ENCODE results near the gene SPINT2.
"Not testable (repeated sequence)": the region's sequence is repeated elsewhere in the genome, so short reads cannot be mapped to it uniquely, and the experiment has no call there.

Gene SPINT2

DNA sequence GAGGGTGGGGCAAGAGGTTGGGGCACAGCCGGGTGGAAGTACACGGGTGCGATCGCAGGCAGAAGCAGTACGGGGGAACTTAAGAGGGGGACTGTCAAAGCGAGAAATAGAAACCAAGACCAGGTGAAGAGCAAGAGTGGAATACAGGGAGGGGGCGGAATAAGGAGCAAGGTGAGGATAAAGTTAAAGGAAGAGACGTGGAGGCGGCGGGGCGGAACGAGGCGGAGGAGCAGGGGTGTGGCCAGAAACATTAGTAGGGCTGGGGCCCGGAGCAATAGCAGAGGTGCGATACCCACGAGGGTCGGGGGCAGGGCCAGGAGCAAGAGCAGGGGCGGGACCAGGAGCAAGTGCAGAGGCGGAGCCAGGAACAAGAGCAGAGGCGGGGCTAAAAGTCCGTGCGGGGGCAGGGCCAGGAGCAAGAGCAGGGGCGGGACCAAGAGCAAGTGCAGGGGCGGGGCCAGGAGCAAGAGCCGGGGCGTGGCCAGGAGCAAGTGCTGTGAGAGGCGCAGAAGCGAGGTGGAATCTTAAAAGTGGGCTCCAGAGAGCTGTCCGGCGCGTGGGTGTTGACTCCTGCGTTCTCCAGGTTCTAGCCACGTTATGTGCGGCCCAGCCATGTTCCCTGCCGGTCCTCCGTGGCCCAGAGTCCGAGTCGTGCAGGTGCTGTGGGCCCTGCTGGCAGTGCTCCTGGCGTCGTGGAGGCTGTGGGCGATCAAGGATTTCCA is 72.4 kb downstream of the SPINT2 start:
- TF ChIP-seq TAF1 (IDR thresholded peaks at IDR 0.05; ENCODE audit: borderline replicate concordance, low read depth, low read length) = 0 out of 2 replicates have a peak, but pooled peaks have one; percentile 7
- TF ChIP-seq POLR2A (IDR thresholded peaks at IDR 0.05; ENCODE audit: low read depth, low read length) = no peak
- FAIRE-seq (no peak), DNase-seq (ENCODE audit: insufficient read length) (peak; percentile 80)

DNA sequence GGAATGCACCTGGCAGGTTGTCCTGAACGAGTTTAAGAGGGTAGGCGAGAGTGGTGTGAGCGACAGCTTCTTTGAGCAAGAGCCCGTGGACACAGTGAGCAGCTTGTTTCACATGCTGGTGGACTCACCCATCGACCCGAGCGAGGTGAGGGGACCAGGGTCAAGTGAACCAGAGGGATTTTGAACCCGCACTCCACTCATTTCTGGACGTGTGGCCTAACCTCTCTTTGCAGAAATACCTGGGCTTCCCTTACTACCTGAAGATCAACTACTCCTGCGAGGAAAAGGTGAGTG is 72.9 kb downstream of the SPINT2 start:
- no peak for DNase-seq (ENCODE audit: insufficient read length)
- TF ChIP-seq TAF1 (IDR thresholded peaks at IDR 0.05; ENCODE audit: borderline replicate concordance, low read depth, low read length) = no peak
- TF ChIP-seq POLR2AphosphoS5 (IDR thresholded peaks at IDR 0.05; ENCODE audit: low read depth, low read length) = no peak
- no peak for TF ChIP-seq POLR2A (IDR thresholded peaks at IDR 0.05; ENCODE audit: low read depth, low read length)
- no peak for FAIRE-seq

DNA sequence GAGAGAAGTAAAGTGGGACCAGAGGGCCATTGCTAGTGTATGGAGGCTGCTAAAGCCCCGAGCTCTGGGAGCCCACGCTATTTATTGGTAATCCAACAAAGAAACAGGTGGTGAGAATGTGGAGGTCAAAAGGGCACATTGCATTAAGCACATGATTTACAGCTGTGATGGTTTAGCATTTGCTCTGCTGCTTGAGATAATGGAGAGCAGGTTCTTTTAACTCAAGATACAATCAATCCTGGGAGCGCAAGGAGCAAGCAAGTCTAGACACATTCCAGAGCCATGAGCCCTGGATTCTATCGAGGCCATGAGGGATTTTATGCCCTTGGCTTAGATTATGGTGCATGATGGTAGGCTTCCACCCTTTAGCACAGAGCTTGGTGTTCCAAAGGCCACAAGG is 74.6 kb downstream of the SPINT2 start:
- DNase-seq (ENCODE audit: insufficient read length); FAIRE-seq: not testable (repeated sequence)

GRCh38 chr19:38340927-38341326 is 76.6 kb downstream of the SPINT2 start:
- no peak for DNase-seq (ENCODE audit: insufficient read length)
- TF ChIP-seq POLR2AphosphoS5 (IDR thresholded peaks at IDR 0.05; ENCODE audit: low read depth, low read length) = no peak
- TF ChIP-seq TAF1 (IDR thresholded peaks at IDR 0.05; ENCODE audit: borderline replicate concordance, low read depth, low read length) = no peak
- no peak for TF ChIP-seq POLR2A (IDR thresholded peaks at IDR 0.05; ENCODE audit: low read depth, low read length)

More at GRCh38 chr19:38340927-38341326, 76.6 kb downstream of the SPINT2 start:
- FAIRE-seq = no peak
